Loucy (cell line): Measurements from ENCODE around the gene TRAF6.

Experiments
- EZH2phosphoT487 ChIP-seq: fragments of 200-600 bp; IDR thresholded peaks from 2 replicates; pipeline ENCODE4 v1.6.1; 2018; ENCODE audit warnings: antibody characterized with exemption, mild to moderate bottlenecking, moderate library complexity, borderline replicate concordance
- TF ChIP-seq, protein P1 (sequence below): fragments of 200-600 bp; sonication (generic); conservative IDR thresholded peaks from 2 replicates; pipeline ENCODE4 v1.5.1; 2014; ENCODE audit warnings: mild to moderate bottlenecking, antibody characterized with exemption, low read length

DNA sequence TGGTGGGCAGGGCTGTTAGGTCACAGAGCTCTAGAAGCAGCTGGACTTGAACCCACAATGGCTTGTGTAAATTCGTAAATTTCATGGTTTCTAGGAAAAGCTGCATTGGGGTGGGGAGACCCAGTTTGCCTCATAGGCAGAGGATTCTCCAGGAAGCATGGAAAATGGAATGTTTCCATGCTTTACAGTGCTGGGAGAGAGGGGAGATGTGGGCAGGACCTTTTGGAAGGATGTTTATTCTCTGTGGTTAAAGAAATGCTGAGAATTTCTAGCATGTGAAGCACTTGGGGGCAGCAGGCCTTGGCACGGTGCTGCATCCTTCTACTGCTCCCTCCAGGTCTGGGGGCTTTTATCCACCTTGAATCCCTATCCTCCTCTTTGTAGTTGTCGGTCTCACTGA is 46.3 kb downstream of the TRAF6 start:
- TF ChIP-seq, protein P1, sequence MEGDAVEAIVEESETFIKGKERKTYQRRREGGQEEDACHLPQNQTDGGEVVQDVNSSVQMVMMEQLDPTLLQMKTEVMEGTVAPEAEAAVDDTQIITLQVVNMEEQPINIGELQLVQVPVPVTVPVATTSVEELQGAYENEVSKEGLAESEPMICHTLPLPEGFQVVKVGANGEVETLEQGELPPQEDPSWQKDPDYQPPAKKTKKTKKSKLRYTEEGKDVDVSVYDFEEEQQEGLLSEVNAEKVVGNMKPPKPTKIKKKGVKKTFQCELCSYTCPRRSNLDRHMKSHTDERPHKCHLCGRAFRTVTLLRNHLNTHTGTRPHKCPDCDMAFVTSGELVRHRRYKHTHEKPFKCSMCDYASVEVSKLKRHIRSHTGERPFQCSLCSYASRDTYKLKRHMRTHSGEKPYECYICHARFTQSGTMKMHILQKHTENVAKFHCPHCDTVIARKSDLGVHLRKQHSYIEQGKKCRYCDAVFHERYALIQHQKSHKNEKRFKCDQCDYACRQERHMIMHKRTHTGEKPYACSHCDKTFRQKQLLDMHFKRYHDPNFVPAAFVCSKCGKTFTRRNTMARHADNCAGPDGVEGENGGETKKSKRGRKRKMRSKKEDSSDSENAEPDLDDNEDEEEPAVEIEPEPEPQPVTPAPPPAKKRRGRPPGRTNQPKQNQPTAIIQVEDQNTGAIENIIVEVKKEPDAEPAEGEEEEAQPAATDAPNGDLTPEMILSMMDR: no peak
- TF ChIP-seq EZH2phosphoT487: no peak
